HG03159 (cell line): ENCODE results near the gene ARL15.

Experiments
- ATAC-seq: cut with Tn5 transposase; IDR thresholded peaks from one replicate; pipeline ENCODE4 v1.9.1; 2021; ENCODE audit warnings: mild to moderate bottlenecking, moderate library complexity; ENCODE audit not compliant: unreplicated experiment

Gene ARL15

GRCh38 chr5:53948598-53948997, 361.8 kb downstream of the ARL15 start:
- ATAC-seq = no peak

GRCh38 chr5:53946405-53947100, 363.8 kb downstream of the ARL15 start:
- no peak for ATAC-seq

GRCh38 chr5:53944981-53945380, 365.4 kb downstream of the ARL15 start:
- ATAC-seq = no peak

- no peak for ATAC-seq
These were observed 366.4 kb downstream of the ARL15 start for GRCh38 chr5:53943938-53944337.

GRCh38 chr5:53942724-53943123, 367.6 kb downstream of the ARL15 start:
- no peak for ATAC-seq

- no peak for ATAC-seq
These were observed 369.5 kb downstream of the ARL15 start for GRCh38 chr5:53940921-53941320.

- no peak for ATAC-seq
These were observed 372.9 kb downstream of the ARL15 start for GRCh38 chr5:53937467-53937866.

- ATAC-seq = no peak
These were observed 373.7 kb downstream of the ARL15 start for GRCh38 chr5:53936481-53937352.

GRCh38 chr5:53934151-53934820, 376.1 kb downstream of the ARL15 start:
- no peak for ATAC-seq

- no peak for ATAC-seq
These were observed 378.0 kb downstream of the ARL15 start for GRCh38 chr5:53932351-53932750.

GRCh38 chr5:53930457-53930856, 379.9 kb downstream of the ARL15 start:
- ATAC-seq = no peak

GRCh38 chr5:53929570-53929969, 380.8 kb downstream of the ARL15 start:
- no peak for ATAC-seq

- no peak for ATAC-seq
These were observed 381.2 kb downstream of the ARL15 start for GRCh38 chr5:53929152-53929551.

GRCh38 chr5:53928641-53929040, 381.7 kb downstream of the ARL15 start:
- no peak for ATAC-seq

GRCh38 chr5:53927668-53928247, 382.6 kb downstream of the ARL15 start:
- no peak for ATAC-seq

- no peak for ATAC-seq
These were observed 384.3 kb downstream of the ARL15 start for GRCh38 chr5:53926026-53926425.

GRCh38 chr5:53924392-53924791, 386.0 kb downstream of the ARL15 start:
- ATAC-seq = no peak

- no peak for ATAC-seq
These were observed 386.4 kb downstream of the ARL15 start for GRCh38 chr5:53923961-53924360.

- no peak for ATAC-seq
These were observed 387.6 kb downstream of the ARL15 start for GRCh38 chr5:53922508-53923498.

- ATAC-seq = no peak
These were observed 392.5 kb downstream of the ARL15 start for GRCh38 chr5:53917826-53918225.
